Measurements from ENCODE around the gene PALLD.

- TF ChIP-seq CTCF (IDR thresholded peaks at IDR 0.05; ENCODE audit: low read length) (no peak), EZH2 (IDR thresholded peaks at IDR 0.05; ENCODE audit: borderline replicate concordance, low read length) (no peak)
These were observed 202.5 kb downstream of the PALLD start for GRCh38 chr4:168699224-168699878.
